Suppressor macrophage treated with lipopolysaccharide for 1 hour (primary cell): Measurements from ENCODE around the gene SRPK3.
"Not testable (repeated sequence)": the region's sequence is repeated elsewhere in the genome, so short reads cannot be mapped to it uniquely, and the experiment has no call there.

ENCODE experiments used
- DNase-seq, 3 donors: peaks; one replicate each; pipeline ENCODE4 v3.0.0-alpha.2; 2020 to 2022

Gene SRPK3

DNA sequence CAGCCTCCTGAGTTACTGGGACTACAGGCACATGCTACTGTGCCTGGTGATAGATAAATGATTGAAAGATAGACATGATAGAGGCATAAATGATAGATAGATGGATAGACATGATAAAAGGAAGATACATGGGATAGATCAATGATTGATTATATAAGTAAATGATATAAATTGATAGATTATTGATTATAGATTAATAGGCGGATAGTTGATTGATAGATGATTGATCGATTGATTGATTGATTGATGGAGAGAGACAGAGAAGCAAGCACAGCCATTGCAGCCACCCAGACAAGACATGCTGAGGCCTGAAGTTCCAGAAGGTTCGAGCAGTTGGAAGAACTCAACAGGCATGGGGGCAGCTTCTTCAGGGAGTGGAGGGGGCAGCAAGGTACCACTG lies 34.5 kb upstream of the SRPK3 start:
- DNase-seq, result no peak

DNA sequence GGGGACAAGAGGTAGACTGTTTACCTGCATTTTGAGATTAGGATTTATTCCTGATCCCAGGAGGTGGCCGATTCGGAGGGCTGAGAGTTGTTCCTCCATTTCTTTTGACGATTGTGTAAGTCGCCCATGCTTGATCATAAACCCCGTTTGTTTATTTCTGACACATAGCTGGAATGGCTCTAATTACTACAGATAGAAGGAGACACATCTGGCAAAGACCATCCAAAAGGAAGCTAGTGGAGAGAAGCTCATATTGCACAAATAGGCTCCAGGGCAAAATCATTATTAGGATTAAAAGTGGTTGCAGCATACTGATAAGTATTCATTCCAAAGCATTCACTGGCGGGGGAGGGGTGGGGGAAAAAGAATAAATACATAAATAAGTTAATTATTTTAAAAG lies 33.9 kb upstream of the SRPK3 start:
- DNase-seq, result not testable (repeated sequence)

DNA sequence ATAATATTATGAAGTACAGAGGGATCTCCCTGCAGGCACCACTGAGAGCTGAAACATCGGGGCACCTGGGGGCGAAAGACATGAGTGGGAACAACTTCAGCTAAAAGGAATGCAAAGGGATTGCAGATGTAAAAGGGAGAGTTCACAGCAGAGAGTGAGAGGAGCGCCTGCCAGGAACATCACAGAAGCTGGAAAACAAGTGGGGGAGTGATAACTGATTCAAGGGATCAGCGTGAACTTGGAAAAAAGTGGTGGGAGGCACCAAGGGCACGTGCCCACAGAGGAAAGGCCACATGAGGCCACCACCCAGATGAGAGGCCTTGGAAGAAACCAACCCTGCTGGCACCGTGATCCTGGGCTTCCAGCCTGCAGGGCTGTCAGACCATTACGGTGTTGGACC lies 31.8 kb upstream of the SRPK3 start:
- DNase-seq, result not testable (repeated sequence)

DNA sequence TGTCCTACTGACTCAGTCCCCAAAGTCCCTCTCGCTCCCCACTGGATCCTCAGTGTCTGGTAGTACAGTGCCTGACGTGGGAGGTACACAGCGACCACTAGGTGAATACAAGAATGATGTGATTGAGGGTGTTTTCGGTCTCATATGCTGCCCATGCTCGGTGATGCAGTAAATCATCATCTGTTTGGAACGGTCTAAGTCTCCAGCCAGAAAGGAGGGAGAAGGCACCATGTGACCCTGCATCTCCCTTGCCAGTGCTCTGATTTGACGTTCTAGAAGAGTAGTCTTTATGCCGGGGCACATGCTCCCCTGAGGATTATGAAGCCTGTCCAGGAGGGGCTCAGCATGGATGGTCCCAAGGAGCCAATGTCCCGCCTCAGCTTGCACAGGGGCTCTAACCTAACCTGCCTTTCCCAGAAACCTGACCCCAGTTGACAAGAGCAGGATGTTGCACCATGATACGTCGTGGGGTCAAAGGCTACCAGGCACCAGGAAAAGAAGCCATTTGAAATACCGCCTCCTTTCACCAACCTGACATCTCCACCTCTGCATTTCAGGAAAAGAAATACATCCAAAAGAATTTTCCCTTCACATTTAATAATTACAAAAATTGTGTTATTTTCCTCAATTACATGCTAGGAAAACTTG lies 30.6 kb upstream of the SRPK3 start:
- DNase-seq, result no peak

DNA sequence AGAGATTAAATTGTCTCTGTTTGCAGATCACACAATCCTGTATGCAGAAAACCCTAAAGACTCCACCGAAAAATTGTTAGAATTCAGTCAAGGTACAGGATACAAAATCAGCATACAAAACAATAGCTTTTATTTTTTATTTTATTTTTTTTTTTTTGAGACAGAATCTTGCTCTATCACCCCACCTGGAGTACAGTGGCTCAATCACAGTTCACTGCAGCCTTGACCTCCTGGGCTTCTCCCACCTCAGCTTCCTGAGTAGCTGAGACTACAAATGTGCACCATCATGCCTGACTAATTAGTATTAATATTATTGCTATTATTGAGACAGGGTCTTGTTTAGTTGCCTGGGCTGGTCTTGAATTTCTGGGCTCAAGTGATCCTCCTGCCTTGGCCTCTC lies 25.7 kb upstream of the SRPK3 start:
- no peak for DNase-seq

DNA sequence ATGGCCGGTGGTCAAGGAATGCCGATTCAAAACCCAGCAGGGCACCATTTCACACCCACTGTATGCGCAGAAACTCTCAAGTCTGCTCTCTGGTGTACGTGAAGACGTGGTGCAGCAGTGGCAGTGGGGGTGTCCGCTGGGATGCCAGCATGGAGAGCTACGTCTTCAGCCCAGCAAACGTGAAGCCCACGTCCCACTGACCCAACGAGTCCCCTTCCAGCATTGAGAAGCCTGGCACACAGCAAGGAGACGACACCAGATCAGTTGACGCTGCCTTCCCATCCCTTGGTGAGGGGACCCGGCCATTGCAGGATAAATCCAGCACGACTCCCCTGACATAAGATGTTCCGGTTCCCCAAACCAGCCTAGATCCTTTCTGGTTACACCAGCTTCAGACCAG lies 19.0 kb upstream of the SRPK3 start:
- no peak for DNase-seq

DNA sequence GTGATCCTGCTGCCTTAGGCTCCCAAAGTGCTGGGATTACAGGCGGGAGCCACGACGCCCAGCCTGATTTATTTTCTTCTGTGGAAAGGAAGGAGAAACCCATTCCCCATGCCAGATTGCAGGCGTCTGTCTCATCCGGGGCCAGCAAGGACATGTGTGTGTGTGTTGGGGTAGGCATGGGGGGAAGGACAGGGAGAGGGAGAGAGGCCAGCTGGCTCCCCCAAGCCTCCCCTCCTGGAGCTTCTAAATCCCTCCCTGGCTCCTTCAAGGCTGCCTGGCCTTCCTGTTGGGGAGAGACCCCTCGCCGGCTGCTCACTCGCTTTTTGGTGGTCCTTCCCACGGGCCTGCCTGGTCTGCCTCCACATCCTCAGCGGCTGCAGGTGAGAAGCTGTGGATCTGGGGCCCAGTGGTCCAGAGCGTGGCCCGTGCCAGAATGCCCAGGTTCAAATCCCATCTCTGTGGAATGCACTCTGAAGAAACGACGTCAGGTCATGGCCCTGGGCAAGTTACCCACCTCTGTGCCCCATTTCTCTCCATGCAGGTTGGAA lies 18.1 kb upstream of the SRPK3 start:
- no peak for DNase-seq

DNA sequence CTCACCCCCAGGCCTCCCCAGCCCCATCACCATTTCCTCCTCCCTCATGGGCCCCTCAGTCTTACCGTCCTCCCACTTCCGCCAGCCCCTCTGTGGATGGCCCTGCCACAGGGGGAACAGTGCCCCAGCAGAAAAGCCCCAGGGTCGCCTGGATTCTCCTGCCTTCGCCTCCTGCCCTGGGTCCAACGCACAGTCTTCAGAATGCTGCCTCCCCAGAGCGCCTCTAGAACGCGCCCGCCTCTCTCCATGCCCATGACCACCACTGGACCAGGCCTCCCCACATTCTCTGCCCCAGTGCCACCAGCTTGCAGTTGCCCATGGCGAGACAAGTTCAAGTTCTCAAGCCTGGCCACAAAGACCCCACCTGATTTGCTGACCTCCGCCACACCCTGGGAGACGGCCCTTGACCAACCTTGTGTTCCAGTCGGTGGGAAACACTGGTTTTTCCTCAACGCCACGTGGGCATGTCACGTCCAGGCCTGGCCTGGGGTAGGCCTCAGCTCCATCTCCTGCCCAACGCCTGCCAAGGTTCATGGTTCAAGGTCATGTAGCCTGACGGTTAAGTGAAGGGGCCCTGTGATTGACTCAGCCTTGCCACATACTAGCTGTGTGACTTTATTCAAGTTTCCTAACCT lies 17.4 kb upstream of the SRPK3 start:
- DNase-seq, result no peak

DNA sequence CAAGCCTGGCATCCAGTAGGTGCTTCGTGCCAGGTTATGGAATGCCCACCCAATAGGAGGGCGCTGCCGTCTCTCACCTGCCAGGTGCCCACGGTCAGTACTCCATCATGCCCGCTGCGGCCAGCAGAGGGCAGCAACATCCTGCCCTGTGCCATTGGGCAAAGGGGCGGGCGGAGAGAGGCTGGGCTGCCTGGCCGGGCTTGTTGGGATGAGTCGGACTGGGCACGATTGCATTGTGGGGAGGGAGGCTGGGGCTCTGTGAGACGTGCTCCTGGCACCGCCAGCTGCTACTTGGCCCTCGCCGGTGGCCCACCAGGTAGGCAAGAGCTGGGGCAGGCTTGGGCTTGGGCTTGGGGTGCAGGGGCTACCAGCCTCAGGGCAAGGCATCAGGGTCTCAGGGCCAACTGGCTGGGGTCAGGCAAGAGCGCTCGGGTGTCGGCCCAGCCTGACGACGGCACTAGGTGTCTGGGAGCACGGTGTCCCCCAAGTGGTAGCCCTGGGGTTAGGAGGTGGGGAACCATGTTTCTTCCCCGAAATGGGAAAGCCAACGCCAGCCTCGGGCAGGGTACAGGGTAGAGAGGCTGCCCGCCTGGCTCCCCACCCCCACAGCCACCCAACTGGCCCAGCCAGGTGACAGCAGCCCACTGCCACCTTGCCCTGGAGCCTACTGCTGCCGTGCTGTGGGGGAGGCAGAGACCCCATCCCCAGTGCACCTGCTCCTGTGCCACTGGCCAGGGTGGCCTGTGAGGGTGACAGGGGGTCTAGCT lies 16.7 kb upstream of the SRPK3 start, which contains the start of gene PLXNB3:
Gene PLXNB3 (plus strand): TSS at position 261 of the 767 bp plus-strand sequence. CDS start 1,287 bp downstream, outside the sequence.
- peak; percentile 76 to 87 (median 83) for DNase-seq

DNA sequence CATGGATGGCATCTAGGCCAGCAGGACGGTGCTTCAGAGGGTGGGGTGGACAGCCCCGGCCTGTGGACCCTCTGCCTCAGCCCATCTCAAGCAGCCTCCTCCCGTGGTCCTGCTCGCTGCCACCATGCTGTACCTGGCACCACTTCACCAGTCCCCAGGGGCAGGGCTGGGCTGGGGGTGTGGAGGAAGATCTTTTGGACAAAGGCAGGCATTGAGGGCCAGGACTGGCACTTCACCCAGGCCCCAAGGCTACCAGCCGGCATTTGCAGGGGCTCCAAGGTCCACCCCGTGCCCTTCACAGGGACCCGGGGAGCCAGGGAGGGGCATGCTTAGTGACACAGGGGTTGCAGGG lies 16.1 kb upstream of the SRPK3 start:
- DNase-seq, result no peak

DNA sequence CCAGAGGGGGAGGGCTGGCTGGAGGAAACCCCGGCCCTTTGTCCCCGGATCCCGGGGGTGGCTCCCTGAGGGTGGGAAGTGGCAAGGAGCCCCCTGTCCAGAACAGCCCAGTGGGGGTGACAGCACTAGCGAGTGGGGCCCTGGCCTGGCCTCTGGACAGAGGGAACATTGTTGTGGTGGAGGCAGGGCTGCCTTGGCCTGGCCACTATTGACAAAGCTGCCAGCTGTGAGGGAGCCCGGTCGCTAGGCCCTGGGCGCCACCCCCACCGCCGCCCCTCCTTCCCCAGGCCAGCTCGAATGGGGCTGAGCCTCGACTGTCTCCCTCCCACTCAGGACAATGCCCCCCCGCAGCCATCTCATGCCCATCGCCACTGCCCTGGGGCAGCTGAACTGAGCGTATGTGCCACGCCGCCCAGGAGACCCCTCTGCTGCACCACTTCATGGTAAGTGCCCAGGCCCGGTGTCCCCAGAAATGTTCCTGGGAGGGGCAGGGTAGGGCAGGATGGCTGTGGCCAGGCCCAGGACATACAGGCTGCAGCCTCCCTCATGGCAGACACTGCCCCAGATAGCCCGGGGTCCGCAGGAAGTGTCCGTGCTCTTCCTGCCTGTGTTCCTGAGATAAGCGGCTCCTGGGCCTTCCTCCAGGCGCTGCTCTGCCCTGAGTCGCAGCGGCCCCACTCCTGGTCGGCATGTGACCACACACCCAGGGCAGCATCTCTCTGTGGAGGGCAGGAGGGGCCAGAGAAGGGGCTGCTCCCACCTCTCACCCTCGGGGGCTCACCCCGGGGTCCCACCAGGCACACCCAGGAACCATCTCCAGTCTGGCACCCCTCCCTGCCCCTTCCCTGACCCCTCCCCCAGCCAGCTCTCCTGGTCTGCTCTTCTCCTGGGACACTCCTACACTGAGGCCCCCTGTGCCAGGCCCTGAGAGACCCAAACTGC lies 15.4 kb upstream of the SRPK3 start:
- no peak for DNase-seq

DNA sequence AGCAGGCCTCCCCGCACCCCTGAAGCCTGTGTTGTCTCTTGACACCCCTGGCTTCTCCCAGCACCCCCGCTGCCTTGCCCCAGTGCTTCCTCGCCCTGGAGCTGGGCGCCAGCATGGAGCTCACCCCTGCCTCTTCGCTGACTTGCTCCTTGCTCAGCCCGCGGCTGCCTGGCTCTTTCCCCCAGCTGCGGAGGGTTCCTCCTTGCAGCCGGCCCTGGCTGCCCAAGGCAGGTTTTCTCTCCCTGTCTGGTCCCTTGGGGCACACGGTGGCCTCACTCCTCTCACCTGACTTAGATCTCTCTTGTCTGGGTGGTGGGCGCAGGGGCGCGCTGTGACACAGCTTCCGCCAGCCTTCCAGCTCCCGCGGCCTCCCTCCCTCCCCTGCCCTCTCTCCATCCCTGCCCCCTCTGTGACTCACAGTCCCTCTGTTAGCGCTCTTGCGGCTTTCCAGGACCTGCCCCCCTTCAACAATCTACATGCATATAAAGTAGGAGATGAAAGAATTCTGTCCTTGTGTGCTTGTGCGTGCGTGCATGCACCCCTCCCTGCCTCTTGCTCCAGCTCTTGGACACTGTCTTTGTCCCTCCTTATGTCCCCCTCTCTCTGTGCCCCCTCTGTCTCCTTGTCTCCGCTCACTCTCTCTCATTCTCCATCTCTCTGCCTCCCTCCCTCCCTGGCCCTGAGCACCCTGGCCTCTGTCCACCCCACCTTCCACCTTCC lies 14.6 kb upstream of the SRPK3 start:
- DNase-seq, result peak; percentile 62 to 69 (median 63)

DNA sequence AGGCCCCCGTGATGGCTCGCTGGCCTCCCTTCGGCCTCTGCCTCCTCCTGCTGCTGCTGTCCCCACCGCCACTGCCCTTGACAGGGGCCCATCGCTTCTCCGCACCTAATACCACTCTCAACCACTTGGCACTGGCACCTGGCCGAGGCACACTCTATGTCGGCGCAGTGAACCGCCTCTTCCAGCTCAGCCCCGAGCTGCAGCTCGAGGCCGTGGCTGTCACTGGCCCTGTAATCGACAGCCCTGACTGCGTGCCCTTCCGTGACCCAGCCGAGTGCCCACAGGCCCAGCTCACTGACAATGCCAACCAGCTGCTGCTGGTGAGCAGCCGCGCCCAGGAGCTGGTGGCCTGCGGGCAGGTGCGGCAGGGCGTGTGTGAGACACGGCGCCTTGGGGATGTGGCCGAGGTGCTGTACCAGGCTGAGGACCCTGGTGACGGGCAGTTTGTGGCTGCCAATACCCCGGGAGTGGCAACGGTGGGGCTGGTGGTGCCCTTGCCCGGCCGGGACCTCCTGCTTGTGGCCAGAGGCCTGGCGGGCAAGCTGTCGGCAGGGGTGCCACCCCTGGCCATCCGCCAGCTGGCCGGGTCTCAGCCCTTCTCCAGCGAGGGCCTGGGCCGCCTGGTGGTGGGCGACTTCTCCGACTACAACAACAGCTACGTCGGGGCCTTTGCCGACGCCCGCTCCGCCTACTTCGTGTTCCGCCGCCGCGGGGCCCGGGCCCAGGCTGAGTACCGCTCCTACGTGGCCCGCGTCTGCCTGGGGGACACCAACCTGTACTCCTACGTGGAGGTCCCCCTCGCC lies 13.8 kb upstream of the SRPK3 start:
- DNase-seq, result no peak

DNA sequence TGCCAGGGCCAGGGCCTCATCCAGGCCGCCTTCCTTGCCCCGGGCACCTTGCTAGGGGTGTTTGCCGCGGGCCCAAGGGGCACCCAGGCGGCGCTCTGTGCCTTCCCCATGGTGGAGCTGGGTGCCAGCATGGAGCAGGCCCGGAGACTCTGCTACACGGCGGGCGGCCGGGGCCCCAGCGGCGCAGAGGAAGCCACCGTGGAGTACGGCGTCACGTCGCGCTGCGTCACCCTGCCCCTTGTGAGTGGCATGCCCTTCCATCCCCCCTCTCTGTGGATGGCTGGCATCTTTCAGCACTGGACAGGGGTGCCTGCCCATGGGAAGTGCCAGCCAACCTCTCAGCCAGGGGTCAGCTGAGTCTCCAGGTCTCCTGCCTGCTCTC lies 13.2 kb upstream of the SRPK3 start:
- no peak for DNase-seq

DNA sequence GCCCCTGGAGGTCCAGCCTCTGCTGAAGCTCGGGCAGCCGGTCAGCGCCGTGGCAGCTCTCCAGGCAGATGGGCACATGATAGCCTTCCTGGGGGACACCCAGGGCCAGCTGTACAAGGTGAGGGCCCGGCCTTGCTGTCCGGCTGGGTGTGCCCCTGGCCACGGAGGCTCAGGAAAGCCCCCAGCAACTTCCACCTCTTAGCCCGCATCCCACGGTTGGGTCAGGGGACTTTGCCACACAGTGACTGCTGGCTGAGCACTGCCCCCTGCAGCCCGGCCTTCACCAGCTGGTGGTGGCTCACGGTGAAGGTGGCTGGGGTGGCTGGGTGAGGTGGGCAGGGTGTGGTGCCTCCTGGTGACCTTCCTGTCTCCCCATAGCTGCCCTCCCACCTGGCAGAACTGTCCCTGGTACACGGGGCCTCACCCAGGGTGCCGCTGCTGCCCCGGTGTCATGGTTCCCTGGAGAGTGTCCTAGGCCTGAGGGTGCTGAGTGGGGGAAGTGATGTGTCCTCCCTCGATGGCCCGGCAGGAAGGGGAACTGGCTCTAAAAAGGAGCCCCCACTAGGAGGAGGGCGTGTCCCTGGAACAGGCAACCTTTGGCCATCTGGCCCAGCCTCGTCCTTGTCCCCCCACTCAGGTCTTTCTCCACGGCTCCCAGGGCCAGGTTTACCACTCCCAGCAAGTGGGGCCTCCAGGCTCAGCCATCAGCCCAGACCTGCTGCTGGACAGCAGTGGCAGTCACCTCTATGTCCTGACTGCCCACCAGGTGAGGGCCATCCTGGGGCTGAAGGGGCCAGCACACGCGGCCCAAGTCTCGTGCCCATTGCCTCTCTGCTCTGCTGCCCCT lies 12.3 kb upstream of the SRPK3 start:
- no peak for DNase-seq

DNA sequence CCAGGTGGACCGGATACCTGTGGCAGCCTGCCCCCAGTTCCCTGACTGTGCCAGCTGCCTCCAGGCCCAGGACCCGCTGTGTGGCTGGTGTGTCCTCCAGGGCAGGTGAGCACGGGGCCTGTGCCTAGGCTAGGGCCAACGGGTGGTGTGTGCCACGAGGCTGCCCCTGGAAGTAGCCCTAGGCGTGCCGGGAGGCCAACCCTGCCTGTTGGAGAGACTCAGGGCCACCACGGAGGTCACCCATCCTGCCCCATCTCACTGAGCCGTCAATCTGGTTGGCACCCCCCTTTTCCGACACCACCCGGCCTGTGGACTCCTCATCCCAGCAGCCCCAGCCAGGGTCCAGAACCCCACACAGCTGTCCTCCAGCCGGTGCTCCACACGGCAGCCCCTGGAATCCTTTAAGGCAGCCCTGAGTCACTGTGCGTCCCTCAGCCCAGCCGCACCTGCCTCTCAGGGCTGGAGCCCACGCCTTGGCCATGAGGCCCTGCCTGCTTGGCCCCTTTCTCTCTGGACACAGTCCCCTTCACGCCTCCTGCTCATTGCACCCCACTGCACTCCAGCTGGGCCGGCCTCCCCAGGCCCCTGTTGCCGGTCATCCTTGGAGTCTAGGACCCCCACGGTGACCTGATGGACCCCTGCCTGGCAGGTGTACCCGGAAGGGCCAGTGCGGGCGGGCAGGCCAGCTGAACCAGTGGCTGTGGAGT lies 11.5 kb upstream of the SRPK3 start:
- no peak for DNase-seq

DNA sequence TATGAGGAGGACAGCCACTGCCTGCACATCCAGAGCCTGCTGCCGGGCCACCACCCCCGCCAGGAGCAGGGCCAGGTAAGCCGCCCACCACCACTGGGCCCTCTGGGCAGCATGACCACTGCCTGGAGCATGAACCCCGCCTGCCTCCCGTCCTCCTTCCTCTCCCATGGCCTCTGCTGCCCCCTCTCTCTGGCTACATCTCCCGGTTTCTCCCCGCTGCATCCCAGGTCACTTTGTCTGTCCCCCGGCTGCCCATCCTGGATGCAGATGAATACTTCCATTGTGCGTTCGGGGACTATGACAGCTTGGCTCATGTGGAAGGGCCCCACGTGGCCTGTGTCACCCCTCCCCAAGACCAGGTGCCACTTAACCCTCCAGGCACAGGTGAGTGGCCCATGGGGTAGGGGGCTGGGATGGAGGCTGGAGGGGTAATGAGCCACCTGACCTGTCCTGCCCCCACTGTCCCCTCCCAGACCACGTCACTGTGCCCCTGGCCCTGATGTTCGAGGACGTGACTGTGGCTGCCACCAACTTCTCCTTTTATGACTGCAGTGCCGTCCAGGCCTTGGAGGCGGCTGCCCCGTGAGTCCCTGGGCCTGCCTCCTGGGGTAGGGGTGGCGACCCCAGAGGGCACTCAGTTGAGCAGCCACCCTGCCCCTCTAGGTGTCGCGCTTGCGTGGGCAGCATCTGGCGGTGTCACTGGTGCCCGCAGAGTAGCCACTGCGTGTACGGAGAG lies 10.8 kb upstream of the SRPK3 start:
- DNase-seq, result no peak

DNA sequence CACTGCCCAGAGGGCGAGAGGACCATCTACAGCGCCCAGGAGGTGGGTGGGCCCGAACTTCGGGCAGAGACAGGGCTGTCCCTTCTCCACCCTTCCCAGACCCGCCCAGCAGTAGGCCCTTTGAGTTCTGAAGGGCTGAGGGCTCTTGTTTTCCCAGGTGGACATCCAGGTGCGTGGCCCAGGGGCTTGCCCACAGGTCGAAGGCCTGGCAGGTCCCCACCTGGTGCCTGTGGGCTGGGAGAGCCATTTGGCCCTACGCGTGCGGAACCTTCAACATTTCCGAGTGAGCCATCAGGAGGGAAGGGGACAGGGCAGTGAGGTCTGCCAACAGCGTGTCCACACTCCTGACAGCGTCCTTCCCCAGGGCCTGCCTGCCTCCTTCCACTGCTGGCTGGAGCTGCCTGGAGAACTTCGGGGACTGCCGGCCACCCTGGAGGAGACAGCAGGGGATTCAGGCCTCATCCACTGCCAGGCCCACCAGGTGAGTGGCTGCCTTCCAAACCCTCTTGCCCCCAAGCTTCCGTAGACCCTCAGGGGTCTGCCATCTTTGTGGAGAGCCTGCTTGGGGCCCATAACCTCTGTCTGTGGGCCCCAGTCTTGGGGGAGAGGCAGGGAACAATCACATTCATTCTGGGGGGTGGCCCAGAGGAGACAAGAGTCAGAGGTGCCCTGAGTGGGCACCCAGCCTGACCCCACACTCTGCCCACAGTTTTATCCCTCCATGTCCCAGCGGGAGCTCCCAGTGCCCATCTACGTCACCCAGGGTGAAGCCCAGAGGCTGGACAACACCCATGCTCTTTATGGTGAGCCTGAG lies 10.0 kb upstream of the SRPK3 start:
- no peak for DNase-seq
